AG04449 (cell line): ENCODE results near the gene ZNF362.
"Not testable (repeated sequence)": the region's sequence is repeated elsewhere in the genome, so short reads cannot be mapped to it uniquely, and the experiment has no call there.

Experiments used
- CTCF ChIA-PET: fragments of 350-600 bp; formaldehyde crosslinking; extraction: SDS; loops from one replicate; lab custom pipeline; 2021; ENCODE audit warnings: antibody characterized with exemption; lab: Yijun Ruan, JAX
- POLR2A ChIA-PET: fragments of 400-600, 350-600 bp; formaldehyde crosslinking; extraction: SDS; loops from one replicate; lab custom pipeline; 2020; ENCODE audit warnings: antibody characterized with exemption, inconsistent platforms; lab: Yijun Ruan, JAX
- DNase-seq: peaks from one replicate; pipeline ENCODE4 v3.0.0-alpha.2; 2010; ENCODE audit warnings: low read depth, low spot score
- H3K4me3 ChIP-seq: 2 replicates; pipeline ENCODE4 v1.5.1; 2011; ENCODE audit warnings: low read depth, mild to moderate bottlenecking, control low read depth, low read length
- CTCF ChIP-seq: IDR thresholded peaks from one replicate; pipeline ENCODE4 v1.5.1; 2011; ENCODE audit warnings: mild to moderate bottlenecking, moderate library complexity, low read length, control low read depth, inconsistent platforms; ENCODE audit not compliant: insufficient read depth; ENCODE audit errors: missing control alignments

Gene ZNF362

GRCh38 chr1:33234131-33234530 lies 22.2 kb upstream of the ZNF362 start:
- CTCF ChIA-PET, result interaction anchor here (1.2 kb wide), 1 partner anchor 64 kb away, joined by 3 read pairs; no protein-coding TSS in a partner anchor
- POLR2A ChIA-PET, result no interaction called here
- no peak for DNase-seq
- no peak for TF ChIP-seq CTCF
- H3K4me3 ChIP-seq, result no peak overlapping the region

GRCh38 chr1:33234588-33234990 lies 21.7 kb upstream of the ZNF362 start:
- ChIA-PET POLR2A (no interaction called here), CTCF (no interaction called here)
- no peak for DNase-seq
- no peak for TF ChIP-seq CTCF
- H3K4me3 ChIP-seq, result no peak overlapping the region

GRCh38 chr1:33235521-33235920 lies 20.8 kb upstream of the ZNF362 start:
- CTCF ChIA-PET, result no interaction called here

GRCh38 chr1:33236498-33236897 lies 19.8 kb upstream of the ZNF362 start:
- TF ChIP-seq CTCF, result no peak
- ChIA-PET POLR2A (no interaction called here), CTCF (interaction anchor here (1.3 to 1.5 kb wide), 2 partner anchors 59 to 109 kb away, joined by 4 read pairs; no protein-coding TSS in a partner anchor)
- no peak for DNase-seq
- no peak overlapping the region for H3K4me3 ChIP-seq

More at GRCh38 chr1:33235521-33235920, 20.8 kb upstream of the ZNF362 start:
- no peak for DNase-seq
- POLR2A ChIA-PET, result no interaction called here
- no peak overlapping the region for H3K4me3 ChIP-seq
- no peak for TF ChIP-seq CTCF

GRCh38 chr1:33237579-33237978 lies 18.7 kb upstream of the ZNF362 start:
- no peak overlapping the region for H3K4me3 ChIP-seq
- TF ChIP-seq CTCF, result no peak
- ChIA-PET CTCF (interaction anchor here (1.0 to 1.6 kb wide), 5 partner anchors 8 to 305 kb away, joined by 3 to 4 read pairs (median 3); no protein-coding TSS in a partner anchor), POLR2A (no interaction called here)
- DNase-seq, result no peak

GRCh38 chr1:33238194-33238724 lies 18.0 kb upstream of the ZNF362 start:
- H3K4me3 ChIP-seq, POLR2A ChIA-PET, DNase-seq: not testable (repeated sequence)
- CTCF ChIA-PET, result interaction anchor here (1.0 to 1.6 kb wide), 3 partner anchors 9 to 306 kb away, joined by 3 read pairs; no protein-coding TSS in a partner anchor

- POLR2A ChIA-PET, CTCF ChIA-PET, DNase-seq, H3K4me3 ChIP-seq: not testable (repeated sequence)
Measured at GRCh38 chr1:33239410-33239809, 16.9 kb upstream of the ZNF362 start.
